SU-DHL-6 (cell line): Measurements from ENCODE around the gene URGCP.
A peak's percentile ranks its signal among the peaks of the same experiment; 100 is the strongest.

Source experiments
- H2AFZ ChIP-seq: fragments of 200-600 bp; sonication (generic); 2 replicates; pipeline ENCODE4 v1.6.1; 2014; ENCODE audit warnings: low read depth, mild to moderate bottlenecking, moderate library complexity, mixed read lengths, antibody characterized with exemption, low read length; ENCODE audit not compliant: severe bottlenecking
- H3F3A ChIP-seq: fragments of 200-600 bp; shearing (Covaris generic); 2 replicates; pipeline ENCODE4 v1.6.0; 2016; ENCODE audit warnings: antibody characterized with exemption, mild to moderate bottlenecking; ENCODE audit not compliant: insufficient read depth
- H3K27ac ChIP-seq: fragments of 200-600 bp; sonication (generic); 2 replicates; pipeline ENCODE4 v1.5.1; 2016; ENCODE audit warnings: low read depth, mild to moderate bottlenecking, low read length, moderate library complexity, mixed read lengths
- H3K27me3 ChIP-seq: fragments of 200-600 bp; sonication (generic), shearing (Covaris generic); 2 replicates; pipeline ENCODE4 v1.6.0; 2014; ENCODE audit warnings: mild to moderate bottlenecking, low read length
- H3K36me3 ChIP-seq: fragments of 200-600 bp; sonication (generic); 2 replicates; pipeline ENCODE4 v1.6.1; 2014; ENCODE audit warnings: mild to moderate bottlenecking, low read length, mixed read lengths
- H3K4me2 ChIP-seq: fragments of 300-600, 200-600 bp; shearing (Covaris generic), sonication (generic); 2 replicates; pipeline ENCODE4 v1.6.0; 2014; ENCODE audit warnings: low read length, low read depth, mild to moderate bottlenecking; ENCODE audit not compliant: poor library complexity, severe bottlenecking
- H3K4me3 ChIP-seq: fragments of 200-600 bp; sonication (generic); 2 replicates; pipeline ENCODE4 v1.5.1; 2014; ENCODE audit warnings: antibody characterized with exemption, low read length, mild to moderate bottlenecking, mixed read lengths; ENCODE audit not compliant: insufficient read depth, poor library complexity, severe bottlenecking
- H3K79me2 ChIP-seq: fragments of 200-600 bp; sonication (generic); 2 replicates; pipeline ENCODE4 v1.6.1; 2014; ENCODE audit warnings: mild to moderate bottlenecking, low read length, moderate library complexity; ENCODE audit not compliant: insufficient read depth
- H3K9ac ChIP-seq: fragments of 200-600 bp; sonication (generic); 2 replicates; pipeline ENCODE4 v1.7.0; 2014; ENCODE audit warnings: mild to moderate bottlenecking, low read length
- H3K9me2 ChIP-seq: fragments of 200-600 bp; sonication (generic); replicated peaks from 2 replicates; pipeline ENCODE4 v1.6.1; 2014; ENCODE audit warnings: low read length; ENCODE audit not compliant: insufficient read depth
- H3K9me3 ChIP-seq: fragments of 200-600 bp; sonication (generic); 2 replicates; pipeline ENCODE4 v1.6.1; 2014; ENCODE audit warnings: low read length, mixed read lengths; ENCODE audit not compliant: insufficient read depth
- H4K20me1 ChIP-seq: fragments of 200-600 bp; sonication (generic); 2 replicates; pipeline ENCODE4 v1.6.1; 2014; ENCODE audit warnings: low read depth, mild to moderate bottlenecking, antibody characterized with exemption, low read length, moderate library complexity, mixed read lengths
- EZH2phosphoT487 ChIP-seq: fragments of 200-600 bp; sonication (generic), shearing (Covaris generic); conservative IDR thresholded peaks from 2 replicates; pipeline ENCODE4 v1.6.1; 2018; ENCODE audit warnings: mild to moderate bottlenecking, antibody characterized with exemption, low read length, moderate library complexity, mixed read lengths
- TF ChIP-seq, protein P1 (sequence below): fragments of 200-600 bp; sonication (generic); IDR thresholded peaks from one replicate; pipeline ENCODE4 v1.5.1; 2017; ENCODE audit warnings: antibody characterized with exemption, mild to moderate bottlenecking, low read length, moderate library complexity; ENCODE audit not compliant: insufficient read depth, poor library complexity, severe bottlenecking

URGCP gene

GRCh38 chr7:43872406-43873110, 33.8 kb downstream of the URGCP start:
- H3K9ac ChIP-seq, result no peak overlapping the region
- no peak for TF ChIP-seq EZH2phosphoT487
- TF ChIP-seq, protein P1, sequence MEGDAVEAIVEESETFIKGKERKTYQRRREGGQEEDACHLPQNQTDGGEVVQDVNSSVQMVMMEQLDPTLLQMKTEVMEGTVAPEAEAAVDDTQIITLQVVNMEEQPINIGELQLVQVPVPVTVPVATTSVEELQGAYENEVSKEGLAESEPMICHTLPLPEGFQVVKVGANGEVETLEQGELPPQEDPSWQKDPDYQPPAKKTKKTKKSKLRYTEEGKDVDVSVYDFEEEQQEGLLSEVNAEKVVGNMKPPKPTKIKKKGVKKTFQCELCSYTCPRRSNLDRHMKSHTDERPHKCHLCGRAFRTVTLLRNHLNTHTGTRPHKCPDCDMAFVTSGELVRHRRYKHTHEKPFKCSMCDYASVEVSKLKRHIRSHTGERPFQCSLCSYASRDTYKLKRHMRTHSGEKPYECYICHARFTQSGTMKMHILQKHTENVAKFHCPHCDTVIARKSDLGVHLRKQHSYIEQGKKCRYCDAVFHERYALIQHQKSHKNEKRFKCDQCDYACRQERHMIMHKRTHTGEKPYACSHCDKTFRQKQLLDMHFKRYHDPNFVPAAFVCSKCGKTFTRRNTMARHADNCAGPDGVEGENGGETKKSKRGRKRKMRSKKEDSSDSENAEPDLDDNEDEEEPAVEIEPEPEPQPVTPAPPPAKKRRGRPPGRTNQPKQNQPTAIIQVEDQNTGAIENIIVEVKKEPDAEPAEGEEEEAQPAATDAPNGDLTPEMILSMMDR, result no peak
- H3K4me2 ChIP-seq, result no peak overlapping the region
- H3K9me3 ChIP-seq, result no peaks in the 10 kb centered on the region
- no peak overlapping the region for H3K27ac ChIP-seq
- no peaks in the 10 kb centered on the region for H3K79me2 ChIP-seq
- H2AFZ ChIP-seq, result no peak overlapping the region
- H3K9me2 ChIP-seq, result no peaks in the 10 kb centered on the region
- no peaks in the 10 kb centered on the region for H3K36me3 ChIP-seq
- H3K27me3 ChIP-seq, result no peaks in the 10 kb centered on the region
- no peaks in the 10 kb centered on the region for H4K20me1 ChIP-seq
- peaks cover 5% of the 10 kb centered on the region; the same call in 1 of the 2 replicates for H3F3A ChIP-seq
- H3K4me3 ChIP-seq, result no peak overlapping the region

GRCh38 chr7:43871064-43871463, 35.3 kb downstream of the URGCP start:
- Histone ChIP-seq H3K9me3 (no peaks in the 10 kb centered on the region), H3K27me3 (no peaks in the 10 kb centered on the region), H3K4me2 (no peak overlapping the region), H3F3A (peaks cover 5% of the 10 kb centered on the region; the same call in 1 of the 2 replicates), H3K27ac (no peak overlapping the region), H3K4me3 (no peak overlapping the region), H4K20me1 (no peaks in the 10 kb centered on the region), H3K9ac (no peak overlapping the region), H2AFZ (no peak overlapping the region), H3K36me3 (no peaks in the 10 kb centered on the region), H3K9me2 (no peaks in the 10 kb centered on the region), H3K79me2 (no peaks in the 10 kb centered on the region)
- TF ChIP-seq EZH2phosphoT487, result no peak
- TF ChIP-seq, protein P1, result no peak

DNA sequence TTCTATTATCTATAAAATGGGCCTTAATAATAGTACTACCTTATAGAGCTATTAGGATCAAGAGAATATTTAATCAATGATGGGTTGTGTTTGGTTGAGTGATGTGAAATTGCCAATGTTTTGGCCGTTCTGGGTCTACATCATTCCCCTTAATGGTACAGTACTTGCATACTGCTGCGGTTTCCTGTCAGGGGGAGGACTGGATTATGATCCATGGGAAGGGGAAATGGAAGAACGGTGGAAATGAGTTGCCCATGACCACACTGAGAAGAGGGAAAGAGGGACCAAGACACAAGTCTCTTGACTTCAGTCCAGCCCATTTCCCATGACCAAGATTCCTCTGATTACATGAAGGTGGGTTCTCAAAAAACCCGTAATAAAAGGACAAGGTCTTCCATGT, 36.1 kb downstream of the URGCP start:
- no peak overlapping the region for H2AFZ ChIP-seq
- H3K9ac ChIP-seq, result no peak overlapping the region
- TF ChIP-seq, protein P1, result no peak
- TF ChIP-seq EZH2phosphoT487, result no peak
- no peaks in the 10 kb centered on the region for H4K20me1 ChIP-seq
- peak overlapping the region; percentile 71 for H3K4me2 ChIP-seq
- H3K9me2 ChIP-seq, result no peaks in the 10 kb centered on the region
- no peak overlapping the region for H3K4me3 ChIP-seq
- no peaks in the 10 kb centered on the region for H3K36me3 ChIP-seq
- peaks cover 5% of the 10 kb centered on the region; the same call in 1 of the 2 replicates for H3F3A ChIP-seq
- no peaks in the 10 kb centered on the region for H3K27me3 ChIP-seq
- no peaks in the 10 kb centered on the region for H3K79me2 ChIP-seq
- no peaks in the 10 kb centered on the region for H3K9me3 ChIP-seq
- H3K27ac ChIP-seq, result no peak overlapping the region
